IPS DF 4.7 (cell line): Measurements from ENCODE around the gene EED.
"Not testable (repeated sequence)": the region's sequence is repeated elsewhere in the genome, so short reads cannot be mapped to it uniquely, and the experiment has no call there.

Experiments
- DNase-seq: peaks from one replicate; pipeline ENCODE4 v3.0.0-alpha.2; 2013; ENCODE audit warnings: low spot score; ENCODE audit errors: extremely low read depth

Gene EED

GRCh38 chr11:86289508-86290280 lies 45.1 kb downstream of the EED start:
- not testable (repeated sequence) for DNase-seq

DNA sequence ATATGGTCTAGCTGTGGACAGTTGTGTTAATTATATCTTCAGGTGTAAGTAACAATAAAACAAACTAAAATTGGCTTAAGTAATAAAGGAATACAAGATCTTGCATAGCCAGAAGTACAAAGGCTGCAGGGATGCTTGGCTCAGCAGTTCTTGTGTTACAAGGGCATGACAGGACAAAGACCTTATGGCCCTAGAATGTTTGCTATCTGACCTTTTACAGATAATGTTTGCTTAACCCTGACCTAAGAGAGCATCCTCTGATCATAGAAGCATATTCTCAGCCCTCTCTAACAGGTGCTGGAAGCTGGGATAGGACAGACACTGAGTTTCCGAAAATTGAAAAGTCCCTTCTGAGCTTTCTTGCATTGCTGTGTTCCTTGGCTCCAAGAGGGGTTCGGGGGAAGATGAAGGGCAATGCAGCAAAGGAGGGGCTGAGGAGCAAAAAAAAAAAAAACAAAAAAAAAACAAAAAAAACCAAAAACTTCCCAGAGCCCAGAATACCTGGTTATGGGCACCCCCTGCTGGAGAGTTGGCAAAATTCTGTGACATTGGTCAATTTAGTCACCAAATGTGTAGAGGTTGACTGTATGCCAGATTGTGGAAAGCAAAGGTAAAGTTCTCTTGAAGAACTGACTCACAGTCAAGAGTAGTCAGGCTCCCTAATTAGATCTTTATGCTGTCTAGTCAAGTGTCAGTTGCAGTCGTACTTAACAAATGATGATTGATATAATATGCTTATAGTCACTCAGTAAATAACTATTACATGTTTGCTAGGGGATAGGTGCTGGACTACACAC lies 47.1 kb downstream of the EED start:
- DNase-seq: peak; percentile 14

GRCh38 chr11:86292912-86293616 lies 48.5 kb downstream of the EED start:
- no peak for DNase-seq

DNA sequence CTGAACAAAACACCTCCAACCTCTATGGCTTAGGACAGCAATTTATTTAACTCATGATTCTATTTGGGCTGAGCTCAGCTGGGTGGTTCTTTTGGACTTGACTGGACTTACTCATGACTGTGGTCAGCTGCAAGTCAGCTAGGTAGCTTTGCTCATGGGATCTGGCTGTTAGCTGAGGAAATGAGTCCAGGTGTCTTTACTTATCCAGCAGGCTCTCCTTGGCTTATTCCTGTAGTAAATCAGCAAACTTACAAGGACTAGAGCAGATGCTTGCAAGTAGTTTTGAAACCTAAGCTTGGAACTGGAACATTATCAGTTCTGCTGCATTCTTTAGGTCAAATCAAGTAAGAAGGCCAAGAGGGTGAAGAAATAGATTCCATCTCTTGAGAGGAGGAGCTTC lies 49.5 kb downstream of the EED start:
- DNase-seq: no peak

GRCh38 chr11:86301742-86302091 lies 57.2 kb downstream of the EED start:
- no peak for DNase-seq

GRCh38 chr11:86302092-86302793 lies 57.7 kb downstream of the EED start, which contains the start of gene HIKESHI:
Gene HIKESHI (plus strand): TSS chr11:86302240. CDS start chr11:86302449, 209 bp downstream.
- DNase-seq: peak; percentile 71

GRCh38 chr11:86303257-86303656 lies 58.7 kb downstream of the EED start:
- DNase-seq: no peak

DNA sequence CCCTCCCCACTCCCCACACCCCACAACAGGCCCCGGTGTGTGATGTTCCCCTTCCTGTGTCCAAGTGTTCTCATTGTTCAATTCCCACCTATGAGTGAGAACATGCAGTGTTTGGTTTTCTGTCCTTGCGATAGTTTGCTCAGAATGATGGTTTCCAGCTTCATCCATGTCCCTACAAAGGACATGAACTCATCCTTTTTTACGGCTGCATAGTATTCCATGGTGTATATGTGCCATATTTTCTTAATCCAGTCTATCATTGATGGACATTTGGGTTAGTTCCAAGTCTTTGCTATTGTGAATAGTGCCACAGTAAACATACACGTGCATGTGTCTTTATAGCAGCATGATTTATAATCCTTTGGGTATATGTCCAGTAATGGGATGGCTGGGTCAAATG lies 64.2 kb downstream of the EED start:
- not testable (repeated sequence) for DNase-seq

DNA sequence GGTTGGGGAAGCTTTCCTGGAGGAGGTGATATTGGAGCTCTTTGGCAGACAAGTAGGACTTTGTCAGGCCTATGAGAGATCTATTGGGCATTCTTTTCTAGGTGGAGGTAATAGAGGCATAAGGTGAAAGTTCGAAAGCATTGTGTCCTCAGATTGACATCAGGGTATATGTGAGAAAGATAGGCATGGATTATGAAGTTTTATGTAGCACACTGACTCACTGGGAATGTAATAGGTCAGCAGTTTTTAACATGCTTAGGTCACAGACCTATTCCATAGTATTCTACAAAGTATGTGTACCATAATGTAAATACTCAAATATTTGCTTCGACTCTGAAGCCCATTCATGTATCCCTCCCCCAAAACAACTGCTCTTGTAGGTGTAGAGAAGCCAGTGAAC lies 69.2 kb downstream of the EED start:
- no peak for DNase-seq

- DNase-seq: no peak
These were observed 70.1 kb downstream of the EED start for GRCh38 chr11:86314636-86315035.
